NAMALWA (cell line): ENCODE measurements around the gene CDH4.

Source experiments
- DNase-seq: peaks from one replicate; pipeline ENCODE4 v3.0.0-alpha.2; 2015; ENCODE audit warnings: low spot score

CDH4 gene

DNA sequence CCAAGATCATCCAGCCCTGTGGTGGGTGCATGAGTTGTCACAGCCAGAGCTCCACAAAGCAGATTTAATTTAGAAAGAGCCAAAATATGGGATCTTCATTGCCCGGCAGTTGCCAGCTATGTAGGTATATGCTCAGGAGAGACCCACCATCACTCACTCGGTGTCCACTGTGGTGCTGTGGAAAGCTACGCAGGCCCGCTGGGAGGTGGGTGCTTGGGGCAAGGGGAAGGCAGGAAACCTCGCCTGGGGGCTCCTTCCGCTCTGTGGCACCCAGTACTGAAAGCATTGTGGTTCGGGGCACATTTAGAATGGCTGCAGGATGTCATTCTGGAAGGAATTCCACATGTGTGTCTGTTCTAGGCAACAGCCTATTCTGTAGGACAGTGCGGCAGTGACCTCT lies 553.7 kb downstream of the CDH4 start:
- no peak for DNase-seq

- no peak for DNase-seq
Measured at GRCh38 chr20:61806314-61806713, 554.3 kb downstream of the CDH4 start.

DNA sequence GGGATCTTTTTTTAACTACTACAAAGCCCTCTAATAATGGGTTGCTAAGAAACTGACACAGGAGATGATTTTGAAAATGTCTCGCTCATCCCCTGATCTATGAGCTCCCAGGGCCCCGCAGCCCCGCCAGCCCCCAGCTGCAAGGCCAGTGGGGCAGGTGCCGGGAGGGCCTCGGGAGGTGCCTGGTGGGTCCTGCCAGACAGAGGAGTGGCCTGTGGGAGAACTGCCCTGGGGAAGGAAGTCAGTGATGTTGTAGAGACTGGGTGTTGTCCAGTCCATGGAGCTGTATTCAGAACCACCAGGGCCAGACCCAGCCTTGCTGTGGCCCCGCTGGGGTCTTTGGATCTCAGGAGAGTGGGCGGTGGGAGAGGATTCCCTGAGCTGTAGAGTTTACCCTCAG lies 554.9 kb downstream of the CDH4 start:
- DNase-seq, result no peak

DNA sequence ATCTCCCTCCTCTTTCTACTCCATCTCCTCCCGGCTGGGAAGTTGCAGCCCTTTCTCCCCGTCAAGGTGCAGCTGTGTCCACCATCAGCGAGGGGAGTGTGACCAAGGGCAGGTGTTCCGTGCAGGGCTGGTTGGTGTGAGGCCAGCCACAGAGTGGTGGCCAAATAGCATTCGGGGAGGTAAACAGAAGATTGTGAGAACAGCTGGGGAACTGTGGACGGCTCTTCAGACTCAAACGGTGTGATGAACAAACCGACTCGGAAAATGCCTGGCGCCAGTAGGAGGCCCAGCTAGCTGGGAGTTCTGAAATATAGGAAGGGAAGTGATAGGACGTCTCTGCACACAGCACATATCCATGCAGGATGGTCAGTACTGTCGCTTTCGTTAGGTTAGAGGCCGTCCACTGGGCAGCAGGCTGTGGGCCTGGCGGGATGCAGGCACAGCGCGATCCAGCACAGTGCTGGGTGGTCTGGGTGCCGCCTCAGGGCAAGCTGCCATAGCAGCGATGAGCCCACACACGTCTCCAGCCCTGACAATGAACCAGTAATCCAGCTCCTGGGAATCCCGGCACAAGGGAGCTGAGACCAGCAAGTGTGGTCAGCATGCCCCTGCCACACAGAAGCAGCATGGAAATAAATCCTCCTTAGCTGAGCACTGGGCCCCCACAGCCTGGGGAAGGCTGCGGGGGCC lies 555.6 kb downstream of the CDH4 start:
- no peak for DNase-seq

DNA sequence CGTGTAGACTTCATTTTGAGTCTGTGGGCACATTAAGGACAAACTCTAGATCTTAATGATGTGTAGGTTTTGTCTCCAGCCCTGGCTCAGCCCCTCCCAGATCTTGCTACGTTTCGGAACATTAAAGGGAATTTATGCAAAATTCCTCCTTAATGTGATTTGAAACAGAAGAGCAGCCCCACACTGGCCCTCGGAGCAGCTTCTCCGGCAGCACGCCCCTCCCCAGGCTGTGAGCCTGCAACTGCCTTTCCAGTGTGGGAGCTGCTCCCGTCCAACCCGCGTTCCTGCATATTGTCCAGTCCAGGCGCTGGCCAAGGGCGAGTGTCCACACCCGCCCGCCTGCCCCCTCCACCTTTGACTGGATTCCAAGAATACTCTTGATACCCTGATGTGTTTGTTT lies 556.4 kb downstream of the CDH4 start:
- DNase-seq, result no peak

DNA sequence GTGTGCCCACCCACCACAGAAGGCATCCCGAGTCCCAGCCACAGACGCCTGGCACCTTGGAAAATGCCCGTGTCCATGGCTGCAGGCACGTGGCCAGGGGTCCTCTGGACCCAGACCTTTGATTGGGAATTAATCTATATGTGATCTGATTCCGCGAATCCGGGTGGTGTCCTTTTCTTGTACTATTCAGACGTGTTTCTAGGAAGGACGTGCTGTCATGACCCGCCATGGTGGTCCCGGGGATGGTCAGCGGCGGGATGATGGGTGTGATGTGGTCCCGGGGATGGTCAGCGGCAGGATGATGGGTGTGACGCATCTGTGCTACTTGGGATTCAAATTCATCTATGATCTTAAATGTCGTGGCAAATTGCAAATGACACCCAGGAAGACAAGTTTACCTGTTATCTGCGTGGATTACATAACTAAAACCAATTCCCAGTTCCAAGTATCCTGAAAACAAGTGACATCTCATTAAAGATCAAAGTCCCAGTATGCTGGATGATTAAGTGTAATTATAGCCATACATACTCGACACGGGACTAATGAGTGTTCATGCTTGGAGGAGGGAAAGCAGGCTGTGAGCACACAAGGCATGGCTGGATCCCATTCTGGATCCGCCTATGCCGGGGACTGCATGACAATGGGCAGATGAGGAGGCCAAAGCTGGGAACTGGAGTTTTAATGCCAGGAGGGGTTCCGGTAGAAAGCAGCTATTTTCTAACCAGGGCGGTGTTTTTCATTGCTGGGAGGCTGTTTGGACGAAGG lies 557.1 kb downstream of the CDH4 start:
- no peak for DNase-seq

DNA sequence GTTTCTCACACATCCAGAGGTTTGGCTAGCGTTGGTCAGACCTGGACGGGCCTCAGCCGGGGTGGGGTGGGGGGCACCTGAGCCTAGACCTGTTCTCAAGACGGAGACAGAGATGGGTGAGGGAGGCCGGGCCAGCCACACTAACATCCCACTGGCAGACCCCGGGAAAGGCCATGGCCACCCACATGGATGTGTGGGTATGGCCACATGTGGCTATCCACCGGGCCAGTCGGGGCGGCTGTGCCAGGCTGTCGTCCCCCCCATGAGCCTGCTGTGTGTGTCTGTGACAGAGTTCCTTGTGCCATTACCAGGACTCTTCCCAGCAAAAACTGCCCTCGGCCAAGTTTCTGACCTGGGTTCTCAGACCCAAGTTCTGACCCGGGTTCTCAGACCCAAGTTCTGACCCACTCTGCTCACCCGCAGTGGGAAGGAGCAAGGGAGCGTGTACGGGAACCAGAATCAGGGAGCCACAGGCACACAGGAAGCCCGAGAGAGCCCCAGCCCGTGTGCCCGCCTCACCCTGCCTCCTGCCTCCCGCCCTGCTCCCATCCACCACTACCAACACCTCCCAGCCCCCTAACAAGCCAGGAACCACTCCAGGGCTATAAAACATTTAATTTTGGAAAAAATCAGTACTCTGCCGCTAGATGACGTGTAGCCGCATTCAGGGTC lies 558.1 kb downstream of the CDH4 start:
- no peak for DNase-seq

DNA sequence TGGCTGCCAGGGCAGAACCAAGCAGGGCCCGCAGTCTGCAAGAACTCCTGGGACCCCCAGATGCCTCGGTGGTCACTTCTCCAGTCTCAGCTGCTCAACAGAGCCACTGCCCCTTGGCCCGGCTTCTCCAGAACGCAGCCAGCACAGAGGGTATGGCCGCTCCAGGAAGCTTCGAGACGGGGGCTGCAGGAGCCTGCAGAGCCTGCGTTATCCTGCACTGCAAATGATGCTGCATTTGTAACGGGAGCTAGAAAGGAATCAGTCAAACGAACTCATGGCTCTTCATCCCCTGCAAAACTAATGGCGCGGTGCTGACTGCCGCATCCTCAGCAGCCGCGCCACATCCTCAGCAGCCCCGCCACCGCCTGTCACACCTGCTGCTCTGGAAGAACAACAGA lies 558.7 kb downstream of the CDH4 start:
- no peak for DNase-seq

DNA sequence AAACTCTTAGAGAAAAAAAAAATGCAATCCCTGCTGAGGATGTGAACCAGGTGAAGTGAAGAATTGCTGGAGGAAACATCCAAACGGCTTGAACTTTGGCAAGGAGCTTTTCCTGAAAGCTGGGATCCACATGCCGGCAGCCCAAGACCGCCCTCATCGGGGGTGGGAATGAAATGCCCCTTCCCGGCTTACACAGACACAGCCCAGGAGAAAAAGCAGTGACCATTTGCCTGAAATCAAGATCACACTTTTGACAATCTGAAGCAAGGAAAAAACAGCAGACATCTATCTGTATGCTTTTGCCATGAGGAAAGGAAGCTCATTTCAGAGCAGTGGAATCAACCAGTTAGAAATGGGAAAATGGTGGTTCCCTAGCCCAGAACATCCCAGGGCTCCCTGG lies 559.1 kb downstream of the CDH4 start:
- DNase-seq, result no peak

DNA sequence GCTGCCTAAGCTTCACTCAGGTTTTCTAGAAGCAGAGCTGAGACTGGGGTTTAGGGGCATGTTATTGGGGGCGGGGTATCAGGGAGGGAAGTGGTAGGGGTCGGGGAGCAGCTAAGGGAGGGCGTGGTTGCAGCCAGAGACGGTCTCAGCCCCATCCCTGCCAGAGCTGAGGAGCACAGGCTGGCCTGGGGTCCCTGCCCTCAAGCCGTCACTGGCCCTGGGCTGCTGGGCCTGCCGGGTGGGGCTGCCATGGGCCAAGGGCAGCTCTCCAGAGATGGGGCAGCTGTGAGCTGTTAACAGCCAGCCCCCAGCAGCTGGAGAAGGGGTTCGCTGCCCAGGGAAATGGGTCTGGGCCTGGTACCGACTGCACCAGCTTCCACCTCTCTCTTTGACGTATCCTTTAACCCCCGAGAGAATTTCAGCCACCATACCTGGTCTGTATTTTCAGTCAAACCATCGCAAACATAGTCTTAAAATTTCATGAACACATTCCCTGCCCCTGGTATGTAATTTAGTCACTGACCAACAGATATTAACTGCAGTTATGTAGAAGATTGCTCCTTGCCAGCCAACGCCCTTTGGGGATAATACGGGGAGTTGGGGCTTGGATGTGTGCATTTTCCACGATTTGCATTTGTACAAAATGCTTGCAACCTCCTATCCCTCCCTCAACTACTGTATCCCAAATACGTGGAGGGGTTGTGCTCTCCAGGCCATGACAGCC lies 560.2 kb downstream of the CDH4 start:
- no peak for DNase-seq

GRCh38 chr20:61812845-61813485 lies 560.9 kb downstream of the CDH4 start:
- no peak for DNase-seq

- DNase-seq, result no peak
Measured at GRCh38 chr20:61813791-61814190, 561.7 kb downstream of the CDH4 start.

GRCh38 chr20:61814244-61814643 lies 562.2 kb downstream of the CDH4 start:
- no peak for DNase-seq

GRCh38 chr20:61814726-61815125 lies 562.7 kb downstream of the CDH4 start:
- DNase-seq, result no peak

- no peak for DNase-seq
Measured at GRCh38 chr20:61815176-61815575, 563.1 kb downstream of the CDH4 start.

DNA sequence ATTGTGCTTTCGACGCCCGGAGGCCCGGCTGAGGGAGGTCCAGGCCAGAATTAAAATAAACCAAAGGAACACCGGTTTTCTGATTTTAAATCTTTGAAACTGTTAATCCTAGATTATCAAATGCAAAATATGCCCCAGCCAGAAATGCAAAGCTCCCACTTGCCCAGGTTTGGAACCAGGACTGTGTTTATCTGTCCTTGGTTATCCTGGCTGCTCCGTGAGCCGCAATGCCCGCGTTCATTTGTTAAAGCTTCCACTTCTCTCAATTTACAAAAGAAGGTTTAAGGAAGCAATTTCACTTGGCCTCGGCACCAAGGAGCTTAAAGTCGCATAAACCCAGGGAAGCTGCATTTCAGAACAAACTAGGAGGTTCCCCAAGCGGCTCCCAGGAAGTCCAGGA lies 563.6 kb downstream of the CDH4 start:
- no peak for DNase-seq

- no peak for DNase-seq
Measured at GRCh38 chr20:61816606-61817460, 564.8 kb downstream of the CDH4 start.

DNA sequence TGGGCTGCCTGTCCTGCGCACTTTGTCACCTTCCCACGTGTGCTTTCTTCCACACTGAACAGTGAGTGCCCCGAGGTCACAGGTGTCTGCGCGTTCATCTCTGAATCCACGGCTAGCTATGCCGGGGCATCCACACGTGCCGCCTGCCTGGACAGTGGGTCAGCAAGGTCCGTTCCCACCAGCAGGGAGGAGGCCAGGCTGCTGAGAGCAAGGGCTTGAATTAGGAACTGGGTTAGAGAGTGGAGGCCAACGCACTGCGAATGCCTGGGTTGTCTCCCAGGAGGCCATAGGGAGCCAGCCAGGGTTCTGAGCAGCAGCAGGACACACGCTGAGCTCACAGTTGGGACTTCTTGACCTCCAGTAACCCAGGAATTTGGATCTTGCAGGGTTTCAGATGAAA lies 565.5 kb downstream of the CDH4 start:
- no peak for DNase-seq

- no peak for DNase-seq
Measured at GRCh38 chr20:61818746-61819573, 566.9 kb downstream of the CDH4 start.

DNA sequence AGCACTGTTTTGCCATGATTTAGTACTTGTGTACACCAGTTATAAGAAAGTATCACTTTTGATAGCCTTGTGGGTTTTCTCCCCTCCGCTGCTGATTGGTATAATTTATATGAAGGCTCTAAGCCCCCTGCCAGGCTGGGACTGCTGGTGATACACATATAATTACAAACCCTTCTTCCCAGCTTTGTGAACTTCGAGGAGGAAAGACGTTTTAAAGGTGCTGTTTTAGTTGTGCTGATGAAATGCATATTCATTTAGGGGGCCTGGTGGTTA lies 567.4 kb downstream of the CDH4 start:
- DNase-seq, result no peak
